Liver (tissue), 9 donors: ENCODE measurements around the gene ZNF541. TPM values are rescaled to one million over a fixed set of nuclear protein-coding genes. Genes with fewer than 3 reads are reported as not detected.
"Not testable (repeated sequence)": the region's sequence is repeated elsewhere in the genome, so short reads cannot be mapped to it uniquely, and the experiment has no call there.

Experiments
- DNase-seq: peaks from one replicate; pipeline ENCODE4 v3.0.0-alpha.2; 2017; ENCODE audit warnings: low spot score
- H3K27ac ChIP-seq, 2 donors: one replicate each; pipeline ENCODE4 v1.7.0; 2013; ENCODE audit warnings: inconsistent platforms in 2 of 2, low read length in 2 of 2, control low read depth in 1 of 2, low read depth in 1 of 2, mild to moderate bottlenecking in 1 of 2
- H3K27me3 ChIP-seq, 4 donors: one replicate each; pipeline versions ENCODE4 v1.6.1 to v1.7.0; 2013; ENCODE audit warnings: low read length in 3 of 4, inconsistent platforms in 1 of 4, mild to moderate bottlenecking in 1 of 4, moderate library complexity in 1 of 4; ENCODE audit not compliant: control insufficient read depth in 4 of 4, insufficient read depth in 4 of 4
- H3K36me3 ChIP-seq, 4 donors: one replicate each; pipeline versions ENCODE4 v1.6.1 to v1.7.0; 2013; ENCODE audit warnings: low read length in 3 of 4, mild to moderate bottlenecking in 3 of 4, low read depth in 1 of 4, moderate library complexity in 1 of 4; ENCODE audit not compliant: control insufficient read depth in 4 of 4, insufficient read depth in 3 of 4
- H3K4me1 ChIP-seq, 4 donors: one replicate each; pipeline versions ENCODE4 v1.6.1 to v1.7.0; 2013; ENCODE audit warnings: low read length in 3 of 4, mild to moderate bottlenecking in 3 of 4, moderate library complexity in 1 of 4; ENCODE audit not compliant: control insufficient read depth in 4 of 4, insufficient read depth in 4 of 4
- H3K4me3 ChIP-seq, 3 donors: one replicate each; pipeline versions ENCODE4 v1.6.1 to v1.7.0; 2013; ENCODE audit warnings: low read length in 3 of 3, control low read depth in 1 of 3, low read depth in 1 of 3, mild to moderate bottlenecking in 1 of 3
- H3K9ac ChIP-seq, 2 donors: one replicate each; pipeline ENCODE4 v1.7.0; 2013; ENCODE audit warnings: low read length in 2 of 2, mild to moderate bottlenecking in 2 of 2, moderate library complexity in 2 of 2, control low read depth in 1 of 2, low read depth in 1 of 2
- H3K9me3 ChIP-seq, 4 donors: one replicate each; pipeline versions ENCODE4 v1.6.1 to v1.7.0; 2013; ENCODE audit warnings: low read length in 3 of 4; ENCODE audit not compliant: control insufficient read depth in 4 of 4
- CTCF ChIP-seq: fragments of 150-350 bp; IDR thresholded peaks from 2 replicates; pipeline ENCODE4 v1.5.1; 2017; ENCODE audit warnings: improper control_type of control experiment, low read depth, low read length; ENCODE audit not compliant: missing input control
- EGR1 ChIP-seq, 2 donors: IDR thresholded peaks; 2 replicates each; pipeline ENCODE4 v1.6.1; 2016 to 2018; ENCODE audit warnings: antibody characterized with exemption in 2 of 2, low read depth in 2 of 2
- FOXA1 ChIP-seq: IDR thresholded peaks from 2 replicates; pipeline ENCODE4 v1.6.1; 2016; ENCODE audit warnings: antibody characterized with exemption
- FOXA2 ChIP-seq: IDR thresholded peaks from 2 replicates; pipeline ENCODE4 v1.6.1; 2016; ENCODE audit warnings: antibody characterized with exemption
- GABPA ChIP-seq, 2 donors: IDR thresholded peaks in 1 of 2; conservative IDR thresholded peaks in 1 of 2; 2 replicates each; pipeline ENCODE4 v1.6.1; 2016; ENCODE audit warnings: antibody characterized with exemption in 2 of 2, mild to moderate bottlenecking in 1 of 2, moderate library complexity in 1 of 2
- HNF4A ChIP-seq, 2 donors: conservative IDR thresholded peaks; 2 replicates each; pipeline ENCODE4 v1.6.1; 2016; ENCODE audit warnings: antibody characterized with exemption in 2 of 2, mild to moderate bottlenecking in 2 of 2
- HNF4G ChIP-seq: IDR thresholded peaks from 2 replicates; pipeline ENCODE4 v1.6.1; 2016; ENCODE audit warnings: antibody characterized with exemption
- JUND ChIP-seq, 2 donors: IDR thresholded peaks; 2 replicates each; pipeline ENCODE4 v1.6.1; 2016; ENCODE audit warnings: antibody characterized with exemption in 2 of 2
- NR2F2 ChIP-seq: IDR thresholded peaks from 2 replicates; pipeline ENCODE4 v1.6.1; 2016; ENCODE audit warnings: antibody characterized with exemption
- RAD21 ChIP-seq, 2 donors: IDR thresholded peaks; 2 replicates each; pipeline ENCODE4 v1.6.1; 2016; ENCODE audit warnings: antibody characterized with exemption in 2 of 2, mild to moderate bottlenecking in 2 of 2
- RXRA ChIP-seq, 2 donors: IDR thresholded peaks; 2 replicates each; pipeline ENCODE4 v1.6.1; 2017 to 2018; ENCODE audit warnings: antibody characterized with exemption in 2 of 2, mild to moderate bottlenecking in 1 of 2
- SP1 ChIP-seq: IDR thresholded peaks from 2 replicates; pipeline ENCODE4 v1.6.1; 2018; ENCODE audit warnings: antibody characterized with exemption, mild to moderate bottlenecking
- TAF1 ChIP-seq: conservative IDR thresholded peaks from 2 replicates; pipeline ENCODE4 v1.6.1; 2016; ENCODE audit warnings: antibody characterized with exemption, mild to moderate bottlenecking
- YY1 ChIP-seq: IDR thresholded peaks from 2 replicates; pipeline ENCODE4 v1.6.1; 2016; ENCODE audit warnings: antibody characterized with exemption, mild to moderate bottlenecking
- WGBS: extraction: QIAGEN DNeasy Blood & Tissue Kit; methylation state at CpG from one replicate; pipeline ENCODE4 v1.1.7; 2013; 5-methylcytosine and 5-hydroxymethylcytosine counted together
- polyA plus RNA-seq, 2 donors: library from polyadenylated mRNA; stranded (reverse) in 1 of 2; unstranded in 1 of 2; fragments of 200-250 nt in 1 of 2; fragments of >200 nt in 1 of 2; fragmentation: Nextera tagmentation in 1 of 2; extraction: Ambion mirVana in 1 of 2; gene quantifications; one replicate each; pipeline versions ENCODE4 v1.2.1 to v1.2.3, GENCODE V29; 2013 to 2015
- total RNA-seq, 2 donors: library from RNA; depleted of rRNA; stranded (reverse); fragments of >200 nt; gene quantifications; one replicate each; pipeline ENCODE4 v1.2.3, GENCODE V29; 2014
- TF ChIP-seq, protein P1 (sequence below): IDR thresholded peaks from 2 replicates; pipeline ENCODE4 v1.6.1; 2016; ENCODE audit warnings: antibody characterized with exemption
- TF ChIP-seq, protein P2 (sequence below): IDR thresholded peaks from 2 replicates; pipeline ENCODE4 v1.6.1; 2016; ENCODE audit warnings: antibody characterized with exemption
- TF ChIP-seq, protein P3 (sequence below): IDR thresholded peaks from 2 replicates; pipeline ENCODE4 v1.6.1; 2016; ENCODE audit warnings: antibody characterized with exemption
- TF ChIP-seq, protein P4 (sequence below): IDR thresholded peaks from 2 replicates; pipeline ENCODE4 v1.6.1; 2016; ENCODE audit warnings: antibody characterized with exemption, mild to moderate bottlenecking
- donor health status: healthy.
- donor health status: healthy.
- donor health status: healthy.
- donor health status: healthy.
- donor health status: healthy.

The ZNF541 gene
- total and polyA plus RNA-seq, 4 donors = 0.05 to 0.09 (median 0.08) TPM; not detected in 1

GRCh38 chr19:47600246-47601179 lies 27.6 kb upstream of the ZNF541 start:
- peaks cover 0 to 26% (median 13%) of the 10 kb centered on the region in 4 donors for H3K4me1 ChIP-seq
- H3K36me3 ChIP-seq = no peaks in the 10 kb centered on the region
- WGBS = 3% methylated on average over 77 of the region's 77 CpGs
- H3K27ac ChIP-seq = peak overlapping the region; percentile 84 to 88
- TF ChIP-seq RAD21 (IDR thresholded peaks at IDR 0.05) (peak; percentile 42 to 64), HNF4G (no peak), HNF4A (conservative IDR thresholded peaks at IDR 0.05) (peak in 1 of 2 donors; percentile 29), EGR1 (IDR thresholded peaks at IDR 0.05; ENCODE audit: low read depth in 2 of 2) (peak in 1 of 2 donors; percentile 45), SP1 (peak; percentile 94), GABPA (IDR thresholded peaks at IDR 0.05 in 1 of 2, conservative IDR thresholded peaks at IDR 0.05 in 1 of 2) (no peak), NR2F2 (peak; percentile 13), RXRA (IDR thresholded peaks at IDR 0.05) (peak; percentile 55 to 60), CTCF (no peak), YY1 (peak; percentile 88), JUND (IDR thresholded peaks at IDR 0.05) (no peak), TAF1 (peak; percentile 86), FOXA1 (peak; percentile 73), FOXA2 (peak; percentile 84)
- TF ChIP-seq, protein P1, sequence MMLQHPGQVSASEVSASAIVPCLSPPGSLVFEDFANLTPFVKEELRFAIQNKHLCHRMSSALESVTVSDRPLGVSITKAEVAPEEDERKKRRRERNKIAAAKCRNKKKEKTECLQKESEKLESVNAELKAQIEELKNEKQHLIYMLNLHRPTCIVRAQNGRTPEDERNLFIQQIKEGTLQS = no peak
- TF ChIP-seq, protein P2, sequence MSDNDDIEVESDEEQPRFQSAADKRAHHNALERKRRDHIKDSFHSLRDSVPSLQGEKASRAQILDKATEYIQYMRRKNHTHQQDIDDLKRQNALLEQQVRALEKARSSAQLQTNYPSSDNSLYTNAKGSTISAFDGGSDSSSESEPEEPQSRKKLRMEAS = peak; percentile 65
- TF ChIP-seq, protein P3, sequence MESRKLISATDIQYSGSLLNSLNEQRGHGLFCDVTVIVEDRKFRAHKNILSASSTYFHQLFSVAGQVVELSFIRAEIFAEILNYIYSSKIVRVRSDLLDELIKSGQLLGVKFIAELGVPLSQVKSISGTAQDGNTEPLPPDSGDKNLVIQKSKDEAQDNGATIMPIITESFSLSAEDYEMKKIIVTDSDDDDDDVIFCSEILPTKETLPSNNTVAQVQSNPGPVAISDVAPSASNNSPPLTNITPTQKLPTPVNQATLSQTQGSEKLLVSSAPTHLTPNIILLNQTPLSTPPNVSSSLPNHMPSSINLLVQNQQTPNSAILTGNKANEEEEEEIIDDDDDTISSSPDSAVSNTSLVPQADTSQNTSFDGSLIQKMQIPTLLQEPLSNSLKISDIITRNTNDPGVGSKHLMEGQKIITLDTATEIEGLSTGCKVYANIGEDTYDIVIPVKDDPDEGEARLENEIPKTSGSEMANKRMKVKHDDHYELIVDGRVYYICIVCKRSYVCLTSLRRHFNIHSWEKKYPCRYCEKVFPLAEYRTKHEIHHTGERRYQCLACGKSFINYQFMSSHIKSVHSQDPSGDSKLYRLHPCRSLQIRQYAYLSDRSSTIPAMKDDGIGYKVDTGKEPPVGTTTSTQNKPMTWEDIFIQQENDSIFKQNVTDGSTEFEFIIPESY = no peak
- TF ChIP-seq, protein P4, sequence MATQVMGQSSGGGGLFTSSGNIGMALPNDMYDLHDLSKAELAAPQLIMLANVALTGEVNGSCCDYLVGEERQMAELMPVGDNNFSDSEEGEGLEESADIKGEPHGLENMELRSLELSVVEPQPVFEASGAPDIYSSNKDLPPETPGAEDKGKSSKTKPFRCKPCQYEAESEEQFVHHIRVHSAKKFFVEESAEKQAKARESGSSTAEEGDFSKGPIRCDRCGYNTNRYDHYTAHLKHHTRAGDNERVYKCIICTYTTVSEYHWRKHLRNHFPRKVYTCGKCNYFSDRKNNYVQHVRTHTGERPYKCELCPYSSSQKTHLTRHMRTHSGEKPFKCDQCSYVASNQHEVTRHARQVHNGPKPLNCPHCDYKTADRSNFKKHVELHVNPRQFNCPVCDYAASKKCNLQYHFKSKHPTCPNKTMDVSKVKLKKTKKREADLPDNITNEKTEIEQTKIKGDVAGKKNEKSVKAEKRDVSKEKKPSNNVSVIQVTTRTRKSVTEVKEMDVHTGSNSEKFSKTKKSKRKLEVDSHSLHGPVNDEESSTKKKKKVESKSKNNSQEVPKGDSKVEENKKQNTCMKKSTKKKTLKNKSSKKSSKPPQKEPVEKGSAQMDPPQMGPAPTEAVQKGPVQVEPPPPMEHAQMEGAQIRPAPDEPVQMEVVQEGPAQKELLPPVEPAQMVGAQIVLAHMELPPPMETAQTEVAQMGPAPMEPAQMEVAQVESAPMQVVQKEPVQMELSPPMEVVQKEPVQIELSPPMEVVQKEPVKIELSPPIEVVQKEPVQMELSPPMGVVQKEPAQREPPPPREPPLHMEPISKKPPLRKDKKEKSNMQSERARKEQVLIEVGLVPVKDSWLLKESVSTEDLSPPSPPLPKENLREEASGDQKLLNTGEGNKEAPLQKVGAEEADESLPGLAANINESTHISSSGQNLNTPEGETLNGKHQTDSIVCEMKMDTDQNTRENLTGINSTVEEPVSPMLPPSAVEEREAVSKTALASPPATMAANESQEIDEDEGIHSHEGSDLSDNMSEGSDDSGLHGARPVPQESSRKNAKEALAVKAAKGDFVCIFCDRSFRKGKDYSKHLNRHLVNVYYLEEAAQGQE = peak; percentile 87
- H3K9ac ChIP-seq = peak overlapping the region; percentile 59 to 80
- H3K27me3 ChIP-seq = no peaks in the 10 kb centered on the region
- H3K4me3 ChIP-seq = peak overlapping the region; percentile 42 to 57 (median 48)
- DNase-seq = peak; percentile 99
- no peaks in the 10 kb centered on the region for H3K9me3 ChIP-seq

DNA sequence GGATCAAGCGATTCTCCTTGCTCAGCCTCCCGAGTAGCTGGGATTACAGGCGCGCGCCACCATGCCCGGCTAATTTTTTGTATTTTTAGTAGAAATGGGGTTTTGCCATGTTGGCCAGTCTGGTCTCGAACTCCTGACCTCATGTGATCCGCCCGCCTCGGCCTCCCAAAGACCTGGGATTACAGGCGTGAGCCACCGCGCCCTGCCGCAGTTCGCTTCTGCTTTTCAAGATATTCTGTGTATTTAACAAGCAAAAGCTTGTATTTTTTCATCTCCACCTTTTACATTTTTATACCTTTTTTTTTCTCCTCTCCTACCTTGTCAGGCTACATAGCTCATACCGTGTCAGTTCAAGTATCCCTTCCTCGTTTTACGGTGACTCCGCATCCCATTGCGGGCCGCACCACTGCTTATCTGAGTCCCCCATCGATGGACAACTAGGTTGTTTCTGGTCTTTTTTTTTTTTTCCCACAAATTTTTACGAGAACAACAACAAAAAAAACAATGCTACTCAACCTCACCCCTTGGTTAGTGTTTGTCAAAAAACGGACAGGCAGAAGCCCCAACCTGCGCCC lies 26.8 kb upstream of the ZNF541 start:
- Histone ChIP-seq H3K27ac (peak overlapping the region in 1 of 2 donors; percentile 63), H3K4me1 (peaks cover 0 to 23% (median 12%) of the 10 kb centered on the region in 4 donors), H3K4me3 (peak overlapping the region in 2 of 3 donors; percentile 39 to 42), H3K9ac (peak overlapping the region in 1 of 2 donors; percentile 20)
- not testable (repeated sequence) for H3K9me3 ChIP-seq, DNase-seq, H3K27me3 ChIP-seq, H3K36me3 ChIP-seq
- 43% methylated on average over 25 of the region's 25 CpGs for WGBS
